ENCODE data around the gene LRP4.

DNA sequence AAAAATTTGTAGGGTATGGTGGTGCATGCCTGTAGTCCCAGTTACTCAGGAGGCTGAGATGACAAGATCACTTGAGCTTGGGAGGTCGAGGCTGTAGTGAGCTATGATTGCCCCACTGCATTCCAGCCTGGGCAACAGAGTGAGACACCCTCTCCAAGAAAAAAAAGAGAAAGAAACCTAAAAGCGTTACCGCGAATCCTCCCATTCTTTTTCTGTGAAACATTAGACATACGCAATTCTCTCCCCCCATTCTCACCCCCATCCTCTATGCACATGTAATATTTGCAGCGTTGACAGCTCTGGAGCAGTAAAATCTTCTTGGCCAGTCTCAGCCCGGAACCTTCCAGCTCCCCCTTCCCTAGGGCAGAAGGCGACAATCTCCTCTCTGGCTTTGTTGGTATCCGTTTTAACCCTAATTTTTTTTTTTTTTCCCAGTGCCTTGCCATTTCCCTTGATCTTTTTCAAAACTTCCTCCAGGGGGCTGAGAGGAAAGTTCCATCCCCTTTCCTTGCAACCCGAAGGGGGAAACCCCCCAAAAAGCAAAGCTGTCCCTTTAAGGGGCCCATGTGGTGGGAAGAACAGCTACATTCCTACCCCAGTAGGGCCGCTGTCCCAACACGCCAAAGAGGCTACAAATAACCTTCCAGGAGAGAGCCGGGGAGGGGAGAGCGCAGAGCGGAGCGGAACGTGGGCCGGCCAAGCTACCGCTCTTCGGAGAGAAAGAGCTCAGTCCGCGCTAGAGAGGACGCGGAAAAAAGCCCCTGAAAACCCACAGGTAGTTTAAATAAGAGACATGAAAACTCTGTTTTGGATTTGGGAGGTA is 1.9 kb downstream of the LRP4 start:
- TF ChIP-seq, protein P1, sequence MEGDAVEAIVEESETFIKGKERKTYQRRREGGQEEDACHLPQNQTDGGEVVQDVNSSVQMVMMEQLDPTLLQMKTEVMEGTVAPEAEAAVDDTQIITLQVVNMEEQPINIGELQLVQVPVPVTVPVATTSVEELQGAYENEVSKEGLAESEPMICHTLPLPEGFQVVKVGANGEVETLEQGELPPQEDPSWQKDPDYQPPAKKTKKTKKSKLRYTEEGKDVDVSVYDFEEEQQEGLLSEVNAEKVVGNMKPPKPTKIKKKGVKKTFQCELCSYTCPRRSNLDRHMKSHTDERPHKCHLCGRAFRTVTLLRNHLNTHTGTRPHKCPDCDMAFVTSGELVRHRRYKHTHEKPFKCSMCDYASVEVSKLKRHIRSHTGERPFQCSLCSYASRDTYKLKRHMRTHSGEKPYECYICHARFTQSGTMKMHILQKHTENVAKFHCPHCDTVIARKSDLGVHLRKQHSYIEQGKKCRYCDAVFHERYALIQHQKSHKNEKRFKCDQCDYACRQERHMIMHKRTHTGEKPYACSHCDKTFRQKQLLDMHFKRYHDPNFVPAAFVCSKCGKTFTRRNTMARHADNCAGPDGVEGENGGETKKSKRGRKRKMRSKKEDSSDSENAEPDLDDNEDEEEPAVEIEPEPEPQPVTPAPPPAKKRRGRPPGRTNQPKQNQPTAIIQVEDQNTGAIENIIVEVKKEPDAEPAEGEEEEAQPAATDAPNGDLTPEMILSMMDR (conservative IDR thresholded peaks at IDR 0.05; ENCODE audit: low read length): peak; percentile 25; the same call in 1 of the 2 replicates
- no peak for TF ChIP-seq EZH2phosphoT487 (IDR thresholded peaks at IDR 0.05; ENCODE audit: borderline replicate concordance)

Measured in Loucy (cell line).